H9 (cell line): ENCODE data around the gene NTMT1. TPM values are rescaled to one million over a fixed set of nuclear protein-coding genes. Genes with fewer than 3 reads are reported as not detected.

ENCODE experiments used
- DNase-seq: peaks from one replicate; pipeline ENCODE4 v3.0.0-alpha.2; 2017
- H2AFZ ChIP-seq: one replicate; pipeline ENCODE4 v1.6.1; 2013; ENCODE audit warnings: mild to moderate bottlenecking, low read length, control low read depth, moderate library complexity
- H2AK5ac ChIP-seq: 2 replicates; pipeline ENCODE4 v1.6.1; 2013; ENCODE audit warnings: low read length, control low read depth, mixed read lengths; ENCODE audit not compliant: insufficient read length
- H2BK120ac ChIP-seq: one replicate; pipeline ENCODE4 v1.6.1; 2013; ENCODE audit warnings: low read depth, mild to moderate bottlenecking, low read length, control low read depth, inconsistent platforms; ENCODE audit not compliant: poor library complexity, severe bottlenecking
- H2BK12ac ChIP-seq: 2 replicates; pipeline ENCODE4 v1.6.1; 2013; ENCODE audit warnings: low read length, control low read depth, mixed read lengths, low read depth; ENCODE audit not compliant: insufficient read length
- H2BK15ac ChIP-seq: 2 replicates; pipeline ENCODE4 v1.6.1; 2013; ENCODE audit warnings: low read depth, low read length, control low read depth
- H2BK20ac ChIP-seq: one replicate; pipeline ENCODE4 v1.6.1; 2013; ENCODE audit warnings: low read depth, mild to moderate bottlenecking, low read length, control low read depth, inconsistent platforms; ENCODE audit not compliant: poor library complexity, severe bottlenecking
- H2BK5ac ChIP-seq: 2 replicates; pipeline ENCODE4 v1.6.1; 2013; ENCODE audit warnings: low read length, control low read depth, mixed read lengths; ENCODE audit not compliant: insufficient read length
- H3K14ac ChIP-seq: 2 replicates; pipeline ENCODE4 v1.6.1; 2013; ENCODE audit warnings: low read length, control low read depth; ENCODE audit not compliant: insufficient read depth
- H3K18ac ChIP-seq: 2 replicates; pipeline ENCODE4 v1.6.1; 2013; ENCODE audit warnings: low read depth, mild to moderate bottlenecking, mixed read lengths, low read length, control low read depth; ENCODE audit not compliant: insufficient read length
- H3K23ac ChIP-seq: 2 replicates; pipeline ENCODE4 v1.6.1; 2013; ENCODE audit warnings: low read length, control low read depth, mixed read lengths, low read depth; ENCODE audit not compliant: insufficient read length
- H3K23me2 ChIP-seq: 2 replicates; pipeline ENCODE4 v1.6.1; 2013; ENCODE audit warnings: low read depth, mild to moderate bottlenecking, mixed read lengths, low read length, control low read depth; ENCODE audit not compliant: insufficient read length, poor library complexity, severe bottlenecking
- H3K27ac ChIP-seq: 2 replicates; pipeline ENCODE4 v1.5.1; 2013; ENCODE audit warnings: low read length, control low read depth, mixed read lengths, low read depth; ENCODE audit not compliant: insufficient read length
- H3K27me3 ChIP-seq: 2 replicates; pipeline ENCODE4 v1.6.1; 2013; ENCODE audit warnings: low read length, control low read depth, inconsistent platforms; ENCODE audit not compliant: insufficient read depth
- H3K4ac ChIP-seq: 2 replicates; pipeline ENCODE4 v1.6.1; 2013; ENCODE audit warnings: low read depth, mild to moderate bottlenecking, control low read depth, inconsistent platforms, low read length, moderate library complexity
- H3K4me1 ChIP-seq: 2 replicates; pipeline ENCODE4 v1.6.1; 2013; ENCODE audit warnings: low read length, control low read depth, inconsistent platforms; ENCODE audit not compliant: insufficient read depth
- H3K4me2 ChIP-seq: 2 replicates; pipeline ENCODE4 v1.6.1; 2013; ENCODE audit warnings: low read length, control low read depth, mixed read lengths; ENCODE audit not compliant: insufficient read length, insufficient read depth
- H3K56ac ChIP-seq: 2 replicates; pipeline ENCODE4 v1.6.1; 2013; ENCODE audit warnings: low read depth, mild to moderate bottlenecking, mixed read lengths, low read length, control low read depth; ENCODE audit not compliant: insufficient read length
- H3K79me1 ChIP-seq: 2 replicates; pipeline ENCODE4 v1.6.1; 2013; ENCODE audit warnings: low read depth, mild to moderate bottlenecking, moderate library complexity, low read length, control low read depth, inconsistent platforms; ENCODE audit not compliant: insufficient read depth, poor library complexity, severe bottlenecking
- H3K79me2 ChIP-seq: 2 replicates; pipeline ENCODE4 v1.6.1; 2013; ENCODE audit warnings: low read length, control low read depth, inconsistent platforms; ENCODE audit not compliant: insufficient read depth
- H3K9ac ChIP-seq: 2 replicates; pipeline ENCODE4 v1.6.1; 2013; ENCODE audit warnings: low read length, control low read depth, mixed read lengths; ENCODE audit not compliant: insufficient read length; ENCODE audit errors: extremely low read depth
- H3K9me3 ChIP-seq: one replicate; pipeline ENCODE4 v1.6.1; 2013; ENCODE audit warnings: low read depth, low read length, inconsistent platforms; ENCODE audit not compliant: control insufficient read depth
- H3T11ph ChIP-seq: one replicate; pipeline ENCODE4 v1.6.1; 2013; ENCODE audit warnings: mild to moderate bottlenecking, low read length, control low read depth, inconsistent platforms
- H4K20me1 ChIP-seq: one replicate; pipeline ENCODE4 v1.6.1; 2013; ENCODE audit not compliant: control insufficient read depth, insufficient read length, insufficient read depth
- H4K5ac ChIP-seq: 2 replicates; pipeline ENCODE4 v1.6.1; 2013; ENCODE audit warnings: low read depth, mild to moderate bottlenecking, mixed read lengths, low read length, control low read depth; ENCODE audit not compliant: insufficient read length
- H4K8ac ChIP-seq: replicated peaks from 2 replicates; pipeline ENCODE4 v1.6.1; 2013; ENCODE audit warnings: low read length, control low read depth, mixed read lengths, low read depth; ENCODE audit not compliant: insufficient read length
- H4K91ac ChIP-seq: 2 replicates; pipeline ENCODE4 v1.6.1; 2013; ENCODE audit warnings: low read depth, mild to moderate bottlenecking, moderate library complexity, mixed read lengths, low read length, control low read depth; ENCODE audit not compliant: insufficient read length
- H3K27ac Mint-ChIP-seq, 3 experiments: 2 replicates in 2 of 3; 3 replicates in 1 of 3; pipeline ENCODE4 v1.8.0; 2020 to 2021; ENCODE audit warnings: mixed read lengths in 3 of 3, mild to moderate bottlenecking in 1 of 3, moderate library complexity in 1 of 3
- H3K27me3 Mint-ChIP-seq: 2 replicates; pipeline ENCODE4 v1.8.0; 2021; ENCODE audit warnings: low read depth, mild to moderate bottlenecking, moderate library complexity, mixed read lengths
- H3K36me3 Mint-ChIP-seq, 3 experiments: 2 replicates in 2 of 3; 3 replicates in 1 of 3; pipeline ENCODE4 v1.8.0; 2020 to 2021; ENCODE audit warnings: low read depth in 3 of 3, mixed read lengths in 3 of 3; ENCODE audit not compliant: insufficient read depth in 1 of 3
- H3K4me1 Mint-ChIP-seq, 2 experiments: 2 replicates each; pipeline ENCODE4 v1.8.0; 2020; ENCODE audit warnings: mixed read lengths in 2 of 2
- H3K4me3 Mint-ChIP-seq, 2 experiments: 2 replicates in 1 of 2; 3 replicates in 1 of 2; pipeline ENCODE4 v1.8.0; 2020 to 2021; ENCODE audit warnings: mild to moderate bottlenecking in 2 of 2, mixed read lengths in 2 of 2, moderate library complexity in 1 of 2
- H3K9me3 Mint-ChIP-seq, 2 experiments: 2 replicates in 1 of 2; 3 replicates in 1 of 2; pipeline ENCODE4 v1.8.0; 2020; ENCODE audit warnings: mild to moderate bottlenecking in 2 of 2, mixed read lengths in 2 of 2, moderate library complexity in 1 of 2
- WGBS: extraction: QIAGEN DNeasy Blood & Tissue Kit; methylation state at CpG from one replicate; pipeline ENCODE4 v1.1.7; 2013; ENCODE audit warnings: missing lambda C conversion rate, low lambda C conversion rate, mixed read lengths; ENCODE audit not compliant: insufficient read length; ENCODE audit errors: extremely low coverage; 5-methylcytosine and 5-hydroxymethylcytosine counted together
- total RNA-seq: library from RNA; stranded (reverse); gene quantifications from 2 replicates; pipeline ENCODE4 v1.2.1, GENCODE V29; 2021
- TF ChIP-seq, protein P1 (sequence below): fragments of 200-600 bp; sonication (generic); conservative IDR thresholded peaks from 3 replicates; pipeline ENCODE4 v1.8.0; 2021; ENCODE audit warnings: antibody characterized with exemption, mild to moderate bottlenecking

Gene NTMT1
- total RNA-seq, 1 experiment from 2014 or later, result 57.9 TPM

DNA sequence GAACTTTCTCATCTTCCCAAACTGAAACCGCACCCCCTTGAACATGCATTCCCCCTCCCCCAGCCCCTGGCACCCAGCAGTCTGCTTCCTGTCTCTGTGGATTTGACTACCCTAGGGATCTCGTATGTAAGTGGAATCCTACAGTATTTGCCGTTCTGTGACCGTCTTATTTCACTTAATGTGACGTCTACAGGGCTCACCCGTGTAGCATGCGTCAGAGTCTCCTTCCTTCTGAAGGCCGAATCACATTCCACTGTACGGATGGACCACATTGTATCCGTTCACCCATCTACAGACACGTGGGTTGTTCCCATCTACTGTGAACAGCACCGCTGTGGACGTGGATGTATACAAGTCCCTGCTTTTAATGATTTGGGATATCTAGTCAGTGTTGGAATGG lies 44.0 kb downstream of the NTMT1 start:
- Histone ChIP-seq H2AK5ac (no peak overlapping the region), H3K4me2 (no peak overlapping the region), H2BK15ac (no peak overlapping the region), H3K4me1 (no peaks in the 10 kb centered on the region; the same call in 1 of the 2 replicates), H3K79me1 (no peaks in the 10 kb centered on the region), H2BK12ac (no peak overlapping the region), H3K9ac (no peak overlapping the region), H3K4ac (no peak overlapping the region), H3K23ac (no peak overlapping the region), H4K8ac (no peak overlapping the region), H3T11ph (no peak overlapping the region), H4K20me1 (no peaks in the 10 kb centered on the region), H2BK5ac (no peak overlapping the region), H3K79me2 (no peaks in the 10 kb centered on the region), H3K14ac (no peak overlapping the region), H3K27ac (no peak overlapping the region), H2BK120ac (no peak overlapping the region), H4K5ac (no peak overlapping the region), H3K23me2 (peaks cover 3% of the 10 kb centered on the region), H4K91ac (no peak overlapping the region), H3K18ac (peak overlapping the region; percentile 34), H2BK20ac (no peak overlapping the region), H3K27me3 (no peaks in the 10 kb centered on the region; the same call in 1 of the 2 replicates), H3K56ac (no peak overlapping the region), H3K9me3 (no peaks in the 10 kb centered on the region), H2AFZ (no peak overlapping the region)
- H3K4me1 Mint-ChIP-seq, result peaks cover 10 to 12% of the 10 kb centered on the region in 2 experiments
- H3K36me3 Mint-ChIP-seq, result no peaks in the 10 kb centered on the region
- H3K27me3 Mint-ChIP-seq, result peaks cover 26% of the 10 kb centered on the region
- peak overlapping the region in 1 of 2 experiments; percentile 38; a peak in 2 of 5 replicates for H3K4me3 Mint-ChIP-seq
- WGBS, result no CpG with 5 or more reads among the region's 13 CpGs
- no peaks in the 10 kb centered on the region for H3K9me3 Mint-ChIP-seq
- DNase-seq, result no peak
- TF ChIP-seq, protein P1, sequence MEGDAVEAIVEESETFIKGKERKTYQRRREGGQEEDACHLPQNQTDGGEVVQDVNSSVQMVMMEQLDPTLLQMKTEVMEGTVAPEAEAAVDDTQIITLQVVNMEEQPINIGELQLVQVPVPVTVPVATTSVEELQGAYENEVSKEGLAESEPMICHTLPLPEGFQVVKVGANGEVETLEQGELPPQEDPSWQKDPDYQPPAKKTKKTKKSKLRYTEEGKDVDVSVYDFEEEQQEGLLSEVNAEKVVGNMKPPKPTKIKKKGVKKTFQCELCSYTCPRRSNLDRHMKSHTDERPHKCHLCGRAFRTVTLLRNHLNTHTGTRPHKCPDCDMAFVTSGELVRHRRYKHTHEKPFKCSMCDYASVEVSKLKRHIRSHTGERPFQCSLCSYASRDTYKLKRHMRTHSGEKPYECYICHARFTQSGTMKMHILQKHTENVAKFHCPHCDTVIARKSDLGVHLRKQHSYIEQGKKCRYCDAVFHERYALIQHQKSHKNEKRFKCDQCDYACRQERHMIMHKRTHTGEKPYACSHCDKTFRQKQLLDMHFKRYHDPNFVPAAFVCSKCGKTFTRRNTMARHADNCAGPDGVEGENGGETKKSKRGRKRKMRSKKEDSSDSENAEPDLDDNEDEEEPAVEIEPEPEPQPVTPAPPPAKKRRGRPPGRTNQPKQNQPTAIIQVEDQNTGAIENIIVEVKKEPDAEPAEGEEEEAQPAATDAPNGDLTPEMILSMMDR, result no peak
- H3K27ac Mint-ChIP-seq, result no peak overlapping the region
